ENCODE measurements around the gene PAGE4.

Gene PAGE4

GRCh38 chrX:49829016-49829415 lies at the start of gene PAGE4:
TSS of gene PAGE4 (plus strand) at chrX:49829303. CDS start at chrX:49830429, 1,126 bp downstream.
- no peak for TF ChIP-seq CTCF (conservative IDR thresholded peaks at IDR 0.05; ENCODE audit: low read depth, low read length)
- no peak within 1 kb of the TSS for H3K4me3 ChIP-seq (ENCODE audit: low read length)
- DNase-seq (ENCODE audit: low read depth), result no peak

- DNase-seq (ENCODE audit: low read depth), result no peak
- TF ChIP-seq CTCF (conservative IDR thresholded peaks at IDR 0.05; ENCODE audit: low read depth, low read length), result no peak
- H3K4me3 ChIP-seq (ENCODE audit: low read length), result no peak overlapping the region
These were observed 44.3 kb upstream of the PAGE4 start for GRCh38 chrX:49784747-49785280.

GRCh38 chrX:49792376-49792775 lies 36.7 kb upstream of the PAGE4 start:
- no peak for DNase-seq (ENCODE audit: low read depth)
- H3K4me3 ChIP-seq (ENCODE audit: low read length), result no peak overlapping the region
- no peak for TF ChIP-seq CTCF (conservative IDR thresholded peaks at IDR 0.05; ENCODE audit: low read depth, low read length)

- no peak overlapping the region for H3K4me3 ChIP-seq (ENCODE audit: low read length)
- no peak for TF ChIP-seq CTCF (conservative IDR thresholded peaks at IDR 0.05; ENCODE audit: low read depth, low read length)
- DNase-seq (ENCODE audit: low read depth), result no peak
These were observed 35.4 kb upstream of the PAGE4 start for GRCh38 chrX:49793686-49794085.

GRCh38 chrX:49799828-49800227 lies 29.3 kb upstream of the PAGE4 start:
- TF ChIP-seq CTCF (conservative IDR thresholded peaks at IDR 0.05; ENCODE audit: low read depth, low read length), result no peak
- no peak overlapping the region for H3K4me3 ChIP-seq (ENCODE audit: low read length)
- DNase-seq (ENCODE audit: low read depth), result no peak

- H3K4me3 ChIP-seq (ENCODE audit: low read length), result no peak overlapping the region
- no peak for TF ChIP-seq CTCF (conservative IDR thresholded peaks at IDR 0.05; ENCODE audit: low read depth, low read length)
- no peak for DNase-seq (ENCODE audit: low read depth)
These were observed 19.0 kb upstream of the PAGE4 start for GRCh38 chrX:49809891-49810632.

GRCh38 chrX:49812177-49812576 lies 16.9 kb upstream of the PAGE4 start:
- H3K4me3 ChIP-seq (ENCODE audit: low read length), result no peak overlapping the region
- DNase-seq (ENCODE audit: low read depth), result no peak
- TF ChIP-seq CTCF (conservative IDR thresholded peaks at IDR 0.05; ENCODE audit: low read depth, low read length), result no peak

All from retinal pigment epithelial cell (primary cell).